ENCODE measurements around the gene LDAH. TPM values are rescaled to one million over a fixed set of nuclear protein-coding genes. Genes with fewer than 3 reads are reported as not detected.
"Not testable (repeated sequence)": the region's sequence is repeated elsewhere in the genome, so short reads cannot be mapped to it uniquely, and the experiment has no call there.

Gene LDAH
- total RNA-seq (2014; rRNA removed; shearing (Covaris generic)): 23.2 and 24.3 TPM in 2 replicates

- DNase-seq (ENCODE audit: low read depth): peak; percentile 84
Measured at GRCh38 chr2:20822535-20823490, at the start of gene LDAH. LDAH (minus strand) TSS chr2:20823101; CDS start chr2:20801463, 21,638 bp downstream.

GRCh38 chr2:20868377-20868776 is 45.5 kb upstream of the LDAH start:
- DNase-seq (ENCODE audit: low read depth): no peak

GRCh38 chr2:20862850-20863249 is 39.9 kb upstream of the LDAH start:
- no peak for DNase-seq (ENCODE audit: low read depth)

GRCh38 chr2:20855456-20855855 is 32.6 kb upstream of the LDAH start:
- DNase-seq (ENCODE audit: low read depth): no peak

GRCh38 chr2:20852670-20853069 is 29.8 kb upstream of the LDAH start:
- DNase-seq (ENCODE audit: low read depth): no peak

GRCh38 chr2:20852139-20852538 is 29.2 kb upstream of the LDAH start:
- DNase-seq (ENCODE audit: low read depth): no peak

- no peak for DNase-seq (ENCODE audit: low read depth)
Measured at GRCh38 chr2:20844246-20844645, 21.3 kb upstream of the LDAH start.

- DNase-seq (ENCODE audit: low read depth): no peak
Measured at GRCh38 chr2:20839052-20839451, 16.2 kb upstream of the LDAH start.

GRCh38 chr2:20838016-20838415 is 15.1 kb upstream of the LDAH start:
- no peak for DNase-seq (ENCODE audit: low read depth)

- DNase-seq (ENCODE audit: low read depth): no peak
Measured at GRCh38 chr2:20836521-20836920, 13.6 kb upstream of the LDAH start.

GRCh38 chr2:20834331-20834730 is 11.4 kb upstream of the LDAH start:
- no peak for DNase-seq (ENCODE audit: low read depth)

- DNase-seq (ENCODE audit: low read depth): no peak
Measured at GRCh38 chr2:20832606-20833005, 9.7 kb upstream of the LDAH start.

- DNase-seq (ENCODE audit: low read depth): no peak
Measured at GRCh38 chr2:20829861-20830260, 7.0 kb upstream of the LDAH start.

GRCh38 chr2:20823917-20824316 is 1.0 kb upstream of the LDAH start:
- no peak for DNase-seq (ENCODE audit: low read depth)

GRCh38 chr2:20818820-20819219 is 4.1 kb downstream of the LDAH start:
- no peak for DNase-seq (ENCODE audit: low read depth)

GRCh38 chr2:20815216-20815615 is 7.7 kb downstream of the LDAH start:
- no peak for DNase-seq (ENCODE audit: low read depth)

GRCh38 chr2:20812779-20813178 is 10.1 kb downstream of the LDAH start:
- no peak for DNase-seq (ENCODE audit: low read depth)

- DNase-seq (ENCODE audit: low read depth): no peak
Measured at GRCh38 chr2:20806286-20806685, 16.6 kb downstream of the LDAH start.

GRCh38 chr2:20803974-20804373 is 18.9 kb downstream of the LDAH start:
- DNase-seq (ENCODE audit: low read depth): no peak

- no peak for DNase-seq (ENCODE audit: low read depth)
Measured at GRCh38 chr2:20803226-20803682, 19.6 kb downstream of the LDAH start.

GRCh38 chr2:20797096-20797495 is 25.8 kb downstream of the LDAH start:
- DNase-seq (ENCODE audit: low read depth): no peak

- no peak for DNase-seq (ENCODE audit: low read depth)
Measured at GRCh38 chr2:20796374-20796791, 26.5 kb downstream of the LDAH start.

- not testable (repeated sequence) for DNase-seq (ENCODE audit: low read depth)
Measured at GRCh38 chr2:20793944-20794343, 29.0 kb downstream of the LDAH start.

All from RPMI7951 (cell line).